Femur (tissue), 1 donor: ENCODE results near the gene PPFIBP2.

Source experiments
- DNase-seq: peaks from one replicate; pipeline ENCODE4 v3.0.0-alpha.2; 2017

The PPFIBP2 gene

GRCh38 chr11:7528514-7529049 lies 14.8 kb downstream of the PPFIBP2 start:
- DNase-seq, result no peak

- DNase-seq, result no peak
These were observed 16.3 kb downstream of the PPFIBP2 start for GRCh38 chr11:7530013-7530640.

GRCh38 chr11:7531011-7531410 lies 17.2 kb downstream of the PPFIBP2 start:
- no peak for DNase-seq

GRCh38 chr11:7532405-7533145 lies 18.8 kb downstream of the PPFIBP2 start:
- DNase-seq, result peak; percentile 6

GRCh38 chr11:7533199-7534041 lies 19.6 kb downstream of the PPFIBP2 start:
- DNase-seq, result peak; percentile 1

- no peak for DNase-seq
These were observed 20.2 kb downstream of the PPFIBP2 start for GRCh38 chr11:7534042-7534378.

GRCh38 chr11:7536100-7536499 lies 22.3 kb downstream of the PPFIBP2 start:
- DNase-seq, result peak; percentile 18

GRCh38 chr11:7537265-7537664 lies 23.5 kb downstream of the PPFIBP2 start:
- no peak for DNase-seq

GRCh38 chr11:7538031-7538430 lies 24.2 kb downstream of the PPFIBP2 start:
- DNase-seq, result no peak

GRCh38 chr11:7538466-7539454 lies 25.0 kb downstream of the PPFIBP2 start:
- DNase-seq, result no peak

- DNase-seq, result no peak
These were observed 27.2 kb downstream of the PPFIBP2 start for GRCh38 chr11:7540830-7541555.

- peak; percentile 36 for DNase-seq
These were observed 29.5 kb downstream of the PPFIBP2 start for GRCh38 chr11:7543302-7543701.

- no peak for DNase-seq
These were observed 30.2 kb downstream of the PPFIBP2 start for GRCh38 chr11:7544021-7544420.

- no peak for DNase-seq
These were observed 31.8 kb downstream of the PPFIBP2 start for GRCh38 chr11:7545611-7546010.

GRCh38 chr11:7546324-7546791 lies 32.6 kb downstream of the PPFIBP2 start:
- no peak for DNase-seq

GRCh38 chr11:7547687-7548086 lies 33.9 kb downstream of the PPFIBP2 start:
- DNase-seq, result no peak

GRCh38 chr11:7548659-7549274 lies 35.0 kb downstream of the PPFIBP2 start:
- DNase-seq, result no peak

GRCh38 chr11:7549681-7550080 lies 35.9 kb downstream of the PPFIBP2 start:
- no peak for DNase-seq

GRCh38 chr11:7551571-7551970 lies 37.8 kb downstream of the PPFIBP2 start:
- DNase-seq, result no peak

- no peak for DNase-seq
These were observed 38.9 kb downstream of the PPFIBP2 start for GRCh38 chr11:7552666-7553065.
